Measurements from ENCODE around the gene TNIK. TPM values are rescaled to one million over a fixed set of nuclear protein-coding genes. Genes with fewer than 3 reads are reported as not detected.

Gene TNIK
- total and polyA plus RNA-seq, 2 experiments from 2014 or later, result 14.6 to 34.3 TPM

DNA sequence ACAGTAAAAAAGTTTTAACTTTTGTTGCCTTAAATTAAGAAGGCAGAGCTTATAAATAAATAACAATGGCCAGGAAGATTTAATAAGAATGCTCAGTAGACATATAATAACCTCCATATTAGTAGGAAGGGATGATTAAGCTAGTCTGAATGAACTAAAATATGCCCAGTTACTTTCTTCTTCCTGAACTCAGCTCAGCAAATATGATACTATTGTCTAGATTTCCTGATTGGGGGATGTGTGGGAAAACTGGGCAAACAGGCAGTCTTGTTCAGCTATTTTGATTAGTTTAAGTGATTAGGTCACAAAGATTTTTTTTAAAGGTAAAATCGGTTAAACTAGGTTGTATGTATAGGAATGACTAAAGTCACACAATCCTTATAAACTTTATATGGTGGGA lies 266.5 kb downstream of the TNIK start (continued):
- TF ChIP-seq CTCF (conservative IDR thresholded peaks at IDR 0.05; ENCODE audit: low read depth in 2 of 2) (no peak), ZNF331 (CRISPR knock-in tag; IDR thresholded peaks at IDR 0.05; ENCODE audit: low read depth) (no peak), ZNF114 (CRISPR knock-in tag; IDR thresholded peaks at IDR 0.05) (no peak), NANOG (IDR thresholded peaks at IDR 0.05; ENCODE audit: borderline replicate concordance) (no peak)

- Histone ChIP-seq H3F3A (replicated peaks; ENCODE audit: low read depth) (no peaks in the 10 kb centered on the region), H4K20me1 (replicated peaks; ENCODE audit: insufficient read depth) (no peaks in the 10 kb centered on the region), H3K4me1 (ENCODE audit: insufficient read depth) (peaks cover 4% of the 10 kb centered on the region), H3K79me2 (replicated peaks; ENCODE audit: insufficient read depth) (no peaks in the 10 kb centered on the region), H2AFZ (no peak overlapping the region), H3K4me3 (no peak overlapping the region), H3K36me3 (ENCODE audit: insufficient read depth) (no peaks in the 10 kb centered on the region), H3K9me2 (ENCODE audit: insufficient read depth) (no peaks in the 10 kb centered on the region), H3K4me2 (no peak overlapping the region), H3K27ac (ENCODE audit: low read depth) (no peak overlapping the region), H3K27me3 (ENCODE audit: insufficient read depth) (no peaks in the 10 kb centered on the region)
- H3K4me3 Mint-ChIP-seq, result no peak overlapping the region
- TF ChIP-seq NANOG (IDR thresholded peaks at IDR 0.05; ENCODE audit: borderline replicate concordance) (no peak), ZNF462 (CRISPR knock-in tag; IDR thresholded peaks at IDR 0.05) (no peak), CREB1 (CRISPR knock-in tag; IDR thresholded peaks at IDR 0.05; ENCODE audit: low read depth) (no peak), EZH2 (IDR thresholded peaks at IDR 0.05; ENCODE audit: low read depth, unreplicated experiment) (no peak), STAT1 (IDR thresholded peaks at IDR 0.05; ENCODE audit: unreplicated experiment) (no peak)
- H3K27me3 Mint-ChIP-seq (ENCODE audit: insufficient read depth, low read depth, poor library complexity), result no peaks in the 10 kb centered on the region
- no peaks in the 10 kb centered on the region; the same call in 2 of the 3 replicates for H3K36me3 Mint-ChIP-seq (ENCODE audit: low read depth)
- H3K9me3 Mint-ChIP-seq, result no peaks in the 10 kb centered on the region
- no peak for DNase-seq (ENCODE audit: low spot score)
- no peak overlapping the region; the same call in 1 of the 2 replicates for H3K27ac Mint-ChIP-seq
- peaks cover 21% of the 10 kb centered on the region; the same call in 2 of the 3 replicates for H3K4me1 Mint-ChIP-seq
- ATAC-seq, result no peak
Observed at GRCh38 chr3:171192176-171192854, 267.9 kb downstream of the TNIK start.
